Measurements from ENCODE around the gene TLCD3B.

Gene TLCD3B

GRCh38 chr16:29988346-29989075 lies 42.6 kb downstream of the TLCD3B start:
- no peak for DNase-seq (ENCODE audit: low read depth)

GRCh38 chr16:29987371-29988085 lies 43.5 kb downstream of the TLCD3B start:
- no peak for DNase-seq (ENCODE audit: low read depth)

- no peak for DNase-seq (ENCODE audit: low read depth)
These were observed 44.1 kb downstream of the TLCD3B start for GRCh38 chr16:29986931-29987330.

- DNase-seq (ENCODE audit: low read depth) = no peak
These were observed 44.8 kb downstream of the TLCD3B start for GRCh38 chr16:29986231-29986630.

- DNase-seq (ENCODE audit: low read depth) = no peak
These were observed 45.7 kb downstream of the TLCD3B start for GRCh38 chr16:29985271-29985811.

GRCh38 chr16:29984764-29985147 lies 46.3 kb downstream of the TLCD3B start:
- no peak for DNase-seq (ENCODE audit: low read depth)

- DNase-seq (ENCODE audit: low read depth) = no peak
These were observed 46.8 kb downstream of the TLCD3B start for GRCh38 chr16:29984137-29984763.

GRCh38 chr16:29983420-29984136 lies 47.5 kb downstream of the TLCD3B start:
- peak; percentile 58 for DNase-seq (ENCODE audit: low read depth)

GRCh38 chr16:29982560-29983419 lies 48.3 kb downstream of the TLCD3B start:
- DNase-seq (ENCODE audit: low read depth) = no peak

- DNase-seq (ENCODE audit: low read depth) = no peak
These were observed 52.4 kb downstream of the TLCD3B start for GRCh38 chr16:29978564-29979270.

- DNase-seq (ENCODE audit: low read depth) = no peak
These were observed 53.0 kb downstream of the TLCD3B start for GRCh38 chr16:29978081-29978480.

GRCh38 chr16:29977063-29977825 lies 53.8 kb downstream of the TLCD3B start:
- DNase-seq (ENCODE audit: low read depth) = no peak

GRCh38 chr16:29975811-29976511 lies 55.1 kb downstream of the TLCD3B start:
- no peak for DNase-seq (ENCODE audit: low read depth)

- DNase-seq (ENCODE audit: low read depth) = no peak
These were observed 55.9 kb downstream of the TLCD3B start for GRCh38 chr16:29975134-29975538.
